Stimulated activated CD4-positive, alpha-beta T cell treated with anti-CD3 and anti-CD28 coated beads, Interleukin-15, amount 100 ng/mL, for 1 hour (primary cell): ENCODE measurements around the gene TMOD1.
"Not testable (repeated sequence)": the region's sequence is repeated elsewhere in the genome, so short reads cannot be mapped to it uniquely, and the experiment has no call there.

ENCODE experiments used
- DNase-seq, 2 donors: peaks; one replicate each; pipeline ENCODE4 v3.0.0-alpha.2; 2020; ENCODE audit warnings: low read depth in 1 of 2, low spot score in 1 of 2

TMOD1 gene

GRCh38 chr9:97497558-97498375 is 3.7 kb upstream of the TMOD1 start:
- DNase-seq: not testable (repeated sequence)

GRCh38 chr9:97498846-97499245 is 2.6 kb upstream of the TMOD1 start:
- DNase-seq: not testable (repeated sequence)

- no peak for DNase-seq
Measured at GRCh38 chr9:97500263-97500662, 1.2 kb upstream of the TMOD1 start.

- no peak for DNase-seq
Measured at GRCh38 chr9:97500765-97501176, 695 bp upstream of the TMOD1 start.

GRCh38 chr9:97501972-97502221 is 431 bp downstream of the TMOD1 start:
- no peak for DNase-seq

- DNase-seq: no peak
Measured at GRCh38 chr9:97502222-97502983, 937 bp downstream of the TMOD1 start.

GRCh38 chr9:97502984-97503861 is 1.8 kb downstream of the TMOD1 start:
- no peak for DNase-seq

- DNase-seq: no peak
Measured at GRCh38 chr9:97503862-97504210, 2.4 kb downstream of the TMOD1 start.

GRCh38 chr9:97504381-97505216 is 3.1 kb downstream of the TMOD1 start:
- no peak for DNase-seq

GRCh38 chr9:97505845-97506244 is 4.4 kb downstream of the TMOD1 start:
- DNase-seq: no peak

GRCh38 chr9:97506306-97506705 is 4.8 kb downstream of the TMOD1 start:
- no peak for DNase-seq

GRCh38 chr9:97506787-97507186 is 5.3 kb downstream of the TMOD1 start:
- no peak for DNase-seq

- no peak for DNase-seq
Measured at GRCh38 chr9:97507428-97507984, 6.0 kb downstream of the TMOD1 start.

GRCh38 chr9:97508852-97509251 is 7.4 kb downstream of the TMOD1 start:
- no peak for DNase-seq

- DNase-seq: no peak
Measured at GRCh38 chr9:97510797-97511654, 9.6 kb downstream of the TMOD1 start.

GRCh38 chr9:97511655-97512427 is 10.4 kb downstream of the TMOD1 start:
- no peak for DNase-seq

- no peak for DNase-seq
Measured at GRCh38 chr9:97512966-97513560, 11.6 kb downstream of the TMOD1 start.

- no peak for DNase-seq
Measured at GRCh38 chr9:97514531-97514930, 13.1 kb downstream of the TMOD1 start.

- no peak for DNase-seq
Measured at GRCh38 chr9:97515662-97516061, 14.2 kb downstream of the TMOD1 start.
